ENCODE data around the gene HARBI1. TPM values are rescaled to one million over a fixed set of nuclear protein-coding genes. Genes with fewer than 3 reads are reported as not detected.

HARBI1 gene
- polyA plus RNA-seq, 1 of the 3 experiments (the other 2 are of a cell fraction), result 2.4 TPM

GRCh38 chr11:46649180-46649738 is 32.2 kb upstream of the HARBI1 start (continued):
- peak; percentile 87 for TF ChIP-seq TEAD4 (IDR thresholded peaks at IDR 0.05; ENCODE audit: borderline replicate concordance, insufficient read depth)
- peak; percentile 77 for TF ChIP-seq TCF12 (IDR thresholded peaks at IDR 0.05)

DNA sequence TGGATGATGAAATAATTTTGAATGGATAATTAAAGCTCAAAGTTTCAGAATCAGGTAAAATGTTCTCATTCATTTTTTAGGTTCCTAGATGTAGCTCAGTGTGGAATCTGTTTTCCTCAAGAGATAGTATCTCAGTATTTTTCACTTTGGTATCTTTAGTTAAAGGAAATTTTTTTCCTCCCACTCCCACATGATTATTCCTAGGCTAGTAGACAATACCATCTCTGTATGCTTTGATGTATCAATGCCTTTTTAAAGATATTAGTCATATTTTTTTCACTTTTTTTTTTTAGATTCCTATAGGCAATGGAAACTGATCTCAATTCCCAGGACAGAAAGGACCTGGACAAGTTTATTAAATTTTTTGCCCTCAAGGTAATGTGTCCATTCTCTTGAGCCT is 27.0 kb upstream of the HARBI1 start:
- Histone ChIP-seq H3K9me2 (no peaks in the 10 kb centered on the region), H4K20me1 (ENCODE audit: insufficient read depth) (no peaks in the 10 kb centered on the region), H3K79me2 (ENCODE audit: insufficient read depth) (peaks cover 18% of the 10 kb centered on the region; the same call in 1 of the 2 replicates), H3K4me1 (ENCODE audit: control insufficient read depth in 1 of 2, insufficient read depth in 2 of 2, low read depth in 1 of 2, low read length in 1 of 2) (peaks cover under 1 to 11% of the 10 kb centered on the region in 2 experiments; a peak in 2 of 4 replicates), H3K27ac (ENCODE audit: low read depth in 2 of 2, low read length in 1 of 2) (no peak overlapping the region), H3K4me3 (ENCODE audit: low read depth in 2 of 2, low read length in 1 of 2) (no peak overlapping the region), H3F3A (replicated peaks; ENCODE audit: insufficient read depth) (peaks cover 15% of the 10 kb centered on the region), H3K9me3 (no peaks in the 10 kb centered on the region), H3K9ac (no peak overlapping the region), H3K36me3 (replicated peaks in 1 of 2; ENCODE audit: control insufficient read depth in 1 of 2, insufficient read depth in 2 of 2, low read length in 1 of 2) (peaks cover 18 to 24% of the 10 kb centered on the region in 2 experiments), H3K27me3 (ENCODE audit: insufficient read depth) (no peaks in the 10 kb centered on the region), H3K4me2 (no peak overlapping the region), H2AFZ (ENCODE audit: low read depth) (no peak overlapping the region)
- no peak for DNase-seq
- ChIA-PET CTCF (interaction anchor here (0.6 kb wide), 1 partner anchor 27 kb away, joined by 3 read pairs; the partner anchor contains the start of genes ATG13 and HARBI1), POLR2A (no interaction called here)
- TF ChIP-seq POLR2AphosphoS5 (IDR thresholded peaks at IDR 0.05; ENCODE audit: low read depth, low read length) (no peak), TAF1 (IDR thresholded peaks at IDR 0.05; ENCODE audit: borderline replicate concordance, low read depth, low read length) (no peak), MEF2A (IDR thresholded peaks at IDR 0.05; ENCODE audit: borderline replicate concordance, low read depth) (no peak), RCOR1 (IDR thresholded peaks at IDR 0.05; ENCODE audit: low read length) (no peak), FOXM1 (IDR thresholded peaks at IDR 0.05; ENCODE audit: low read depth) (no peak), FOXJ3 (CRISPR knock-in tag; IDR thresholded peaks at IDR 0.05) (no peak), EP300 (IDR thresholded peaks at IDR 0.05; ENCODE audit: borderline replicate concordance in 1 of 2, low read depth in 1 of 2, low read length in 1 of 2) (no peak), USF2 (IDR thresholded peaks at IDR 0.05; ENCODE audit: borderline replicate concordance, low read depth, low read length) (no peak), RAD21 (IDR thresholded peaks at IDR 0.05; ENCODE audit: low read length) (no peak), CHD2 (IDR thresholded peaks at IDR 0.05; ENCODE audit: low read length, partially characterized antibody) (no peak), NRF1 (IDR thresholded peaks at IDR 0.05; ENCODE audit: low read depth, low read length) (no peak), SIN3A (IDR thresholded peaks at IDR 0.05; ENCODE audit: borderline replicate concordance, low read depth, low read length) (no peak), GATA2 (CRISPR knock-in tag; IDR thresholded peaks at IDR 0.05) (no peak), TCF12 (IDR thresholded peaks at IDR 0.05) (no peak), TEAD4 (IDR thresholded peaks at IDR 0.05; ENCODE audit: borderline replicate concordance, insufficient read depth) (no peak)

DNA sequence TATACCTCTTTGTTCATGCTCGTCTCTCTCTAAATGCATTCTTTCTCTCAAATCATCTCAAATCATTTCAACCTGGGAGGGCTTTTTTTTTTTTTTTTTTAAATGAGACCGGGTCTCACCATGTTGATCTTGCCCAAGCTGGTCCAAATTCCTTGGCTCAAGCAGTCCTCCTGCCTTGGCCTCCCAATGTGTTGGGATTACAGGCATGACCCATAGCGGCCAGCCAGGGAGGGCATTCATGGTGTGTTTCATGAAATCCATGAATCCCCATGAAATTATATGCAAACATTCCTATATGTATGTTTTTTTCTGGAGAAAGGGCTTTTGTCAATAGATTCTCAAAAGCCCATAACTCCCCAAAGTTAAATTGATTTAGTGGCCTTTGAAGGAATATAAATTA is 26.5 kb upstream of the HARBI1 start:
- H3K9me2 ChIP-seq, result no peaks in the 10 kb centered on the region
- H3K9me3 ChIP-seq, result no peaks in the 10 kb centered on the region
- CTCF ChIA-PET, result interaction anchor here (0.6 kb wide), 1 partner anchor 26 kb away, joined by 3 read pairs; the partner anchor contains the start of genes ATG13 and HARBI1
- H3F3A ChIP-seq (replicated peaks; ENCODE audit: insufficient read depth), result peaks cover 10% of the 10 kb centered on the region
- peaks cover 19% of the 10 kb centered on the region for H3K79me2 ChIP-seq (ENCODE audit: insufficient read depth)
- DNase-seq, result no peak
- H3K27ac ChIP-seq (ENCODE audit: low read depth in 2 of 2, low read length in 1 of 2), result no peak overlapping the region
- no peak overlapping the region for H3K4me3 ChIP-seq (ENCODE audit: low read depth in 2 of 2, low read length in 1 of 2)
- POLR2A ChIA-PET, result interaction anchor here (0.6 kb wide), 1 partner anchor 77 kb away, joined by 3 read pairs; no protein-coding TSS in a partner anchor
- peaks cover 18 to 24% of the 10 kb centered on the region in 2 experiments for H3K36me3 ChIP-seq (replicated peaks in 1 of 2; ENCODE audit: control insufficient read depth in 1 of 2, insufficient read depth in 2 of 2, low read length in 1 of 2)
- H3K4me1 ChIP-seq (ENCODE audit: control insufficient read depth in 1 of 2, insufficient read depth in 2 of 2, low read depth in 1 of 2, low read length in 1 of 2), result peaks cover 0 to 7% of the 10 kb centered on the region in 2 experiments; a peak in 1 of 4 replicates
- no peaks in the 10 kb centered on the region for H3K27me3 ChIP-seq (ENCODE audit: insufficient read depth)
- 97% methylated on average over 3 of the region's 3 CpGs for WGBS (ENCODE audit: low lambda C conversion rate)
- no peak overlapping the region for H3K4me2 ChIP-seq
- H2AFZ ChIP-seq (ENCODE audit: low read depth), result no peak overlapping the region
- H3K9ac ChIP-seq, result no peak overlapping the region
- H4K20me1 ChIP-seq (ENCODE audit: insufficient read depth), result no peaks in the 10 kb centered on the region
- no peak for TF ChIP-seq SIN3A (IDR thresholded peaks at IDR 0.05; ENCODE audit: borderline replicate concordance, low read depth, low read length)
- TF ChIP-seq TCF12 (IDR thresholded peaks at IDR 0.05), result no peak
- TF ChIP-seq RFX5 (IDR thresholded peaks at IDR 0.05; ENCODE audit: low read length), result no peak
- TF ChIP-seq RCOR1 (IDR thresholded peaks at IDR 0.05; ENCODE audit: low read length), result no peak
- no peak for TF ChIP-seq EP300 (IDR thresholded peaks at IDR 0.05; ENCODE audit: borderline replicate concordance in 1 of 2, low read depth in 1 of 2, low read length in 1 of 2)
- TF ChIP-seq, protein P1, sequence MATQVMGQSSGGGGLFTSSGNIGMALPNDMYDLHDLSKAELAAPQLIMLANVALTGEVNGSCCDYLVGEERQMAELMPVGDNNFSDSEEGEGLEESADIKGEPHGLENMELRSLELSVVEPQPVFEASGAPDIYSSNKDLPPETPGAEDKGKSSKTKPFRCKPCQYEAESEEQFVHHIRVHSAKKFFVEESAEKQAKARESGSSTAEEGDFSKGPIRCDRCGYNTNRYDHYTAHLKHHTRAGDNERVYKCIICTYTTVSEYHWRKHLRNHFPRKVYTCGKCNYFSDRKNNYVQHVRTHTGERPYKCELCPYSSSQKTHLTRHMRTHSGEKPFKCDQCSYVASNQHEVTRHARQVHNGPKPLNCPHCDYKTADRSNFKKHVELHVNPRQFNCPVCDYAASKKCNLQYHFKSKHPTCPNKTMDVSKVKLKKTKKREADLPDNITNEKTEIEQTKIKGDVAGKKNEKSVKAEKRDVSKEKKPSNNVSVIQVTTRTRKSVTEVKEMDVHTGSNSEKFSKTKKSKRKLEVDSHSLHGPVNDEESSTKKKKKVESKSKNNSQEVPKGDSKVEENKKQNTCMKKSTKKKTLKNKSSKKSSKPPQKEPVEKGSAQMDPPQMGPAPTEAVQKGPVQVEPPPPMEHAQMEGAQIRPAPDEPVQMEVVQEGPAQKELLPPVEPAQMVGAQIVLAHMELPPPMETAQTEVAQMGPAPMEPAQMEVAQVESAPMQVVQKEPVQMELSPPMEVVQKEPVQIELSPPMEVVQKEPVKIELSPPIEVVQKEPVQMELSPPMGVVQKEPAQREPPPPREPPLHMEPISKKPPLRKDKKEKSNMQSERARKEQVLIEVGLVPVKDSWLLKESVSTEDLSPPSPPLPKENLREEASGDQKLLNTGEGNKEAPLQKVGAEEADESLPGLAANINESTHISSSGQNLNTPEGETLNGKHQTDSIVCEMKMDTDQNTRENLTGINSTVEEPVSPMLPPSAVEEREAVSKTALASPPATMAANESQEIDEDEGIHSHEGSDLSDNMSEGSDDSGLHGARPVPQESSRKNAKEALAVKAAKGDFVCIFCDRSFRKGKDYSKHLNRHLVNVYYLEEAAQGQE (IDR thresholded peaks at IDR 0.05; ENCODE audit: low read depth, low read length), result no peak
- TF ChIP-seq, protein P2, sequence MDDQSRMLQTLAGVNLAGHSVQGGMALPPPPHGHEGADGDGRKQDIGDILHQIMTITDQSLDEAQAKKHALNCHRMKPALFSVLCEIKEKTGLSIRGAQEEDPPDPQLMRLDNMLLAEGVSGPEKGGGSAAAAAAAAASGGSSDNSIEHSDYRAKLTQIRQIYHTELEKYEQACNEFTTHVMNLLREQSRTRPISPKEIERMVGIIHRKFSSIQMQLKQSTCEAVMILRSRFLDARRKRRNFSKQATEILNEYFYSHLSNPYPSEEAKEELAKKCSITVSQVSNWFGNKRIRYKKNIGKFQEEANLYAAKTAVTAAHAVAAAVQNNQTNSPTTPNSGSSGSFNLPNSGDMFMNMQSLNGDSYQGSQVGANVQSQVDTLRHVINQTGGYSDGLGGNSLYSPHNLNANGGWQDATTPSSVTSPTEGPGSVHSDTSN (IDR thresholded peaks at IDR 0.05), result no peak
- TF ChIP-seq POLR2AphosphoS5 (IDR thresholded peaks at IDR 0.05; ENCODE audit: low read depth, low read length), result no peak

All from SK-N-SH (cell line).